DMS53 (cell line): Measurements from ENCODE around the gene NLGN4Y.

Source experiments
- DNase-seq: peaks from one replicate; lab custom pipeline; 2025; lab: John Stamatoyannopoulos, UW

Gene NLGN4Y

DNA sequence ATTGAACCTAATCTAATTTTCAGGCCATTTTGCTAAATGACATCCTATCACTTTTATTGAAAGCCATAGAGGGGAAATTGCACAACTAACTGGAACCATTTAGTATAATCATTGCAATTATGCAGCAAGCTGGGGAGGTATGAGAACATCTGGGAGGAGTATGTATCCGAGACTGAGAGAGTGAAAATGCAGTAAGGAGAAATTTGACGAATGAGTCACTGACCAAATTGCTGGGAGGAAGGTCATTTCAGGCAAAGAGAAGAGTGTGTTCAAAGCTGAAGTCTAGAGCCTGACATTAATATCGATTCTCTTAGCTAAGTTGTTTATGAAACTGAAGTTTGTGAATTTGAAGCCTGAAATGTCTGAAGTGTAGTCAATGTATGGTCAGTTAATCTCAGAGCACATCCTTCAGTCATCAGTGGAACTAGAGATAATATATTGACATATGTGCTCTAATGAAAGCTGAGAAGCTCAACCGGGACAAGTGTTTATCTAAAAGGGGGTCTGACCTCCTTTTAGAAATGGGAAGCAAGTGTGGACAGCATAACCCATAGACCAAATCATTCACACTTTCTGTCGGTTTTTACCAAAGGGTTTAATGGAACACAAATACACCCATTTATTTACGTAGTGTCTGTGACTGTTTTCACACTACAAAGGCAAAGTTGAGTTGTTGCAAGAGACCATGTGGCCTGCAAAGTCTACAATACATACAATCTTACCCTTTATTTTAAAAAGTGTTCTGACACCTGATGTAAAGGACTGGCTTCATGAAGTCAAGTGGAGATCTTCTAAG, 120.0 kb downstream of the NLGN4Y start:
- DNase-seq, result no peak

DNA sequence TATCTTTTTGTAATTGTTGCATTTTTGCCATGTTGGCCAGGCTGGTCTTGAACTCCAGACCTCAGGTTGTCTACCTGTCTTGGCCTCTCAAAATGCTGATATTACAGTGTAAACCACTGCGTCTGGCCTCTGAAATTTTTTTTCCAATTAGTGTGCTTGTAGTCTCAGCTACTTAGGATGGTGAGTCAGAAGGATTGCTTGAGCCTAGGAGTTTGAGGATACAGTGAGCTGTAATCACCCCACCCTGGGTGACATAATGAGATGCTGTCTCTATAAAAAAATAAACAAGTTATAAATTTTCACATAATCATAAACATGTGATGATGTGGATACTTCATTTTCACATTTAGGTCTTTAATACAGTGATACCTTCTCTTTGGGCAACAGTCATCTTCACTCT, 154.9 kb downstream of the NLGN4Y start:
- no peak for DNase-seq

DNA sequence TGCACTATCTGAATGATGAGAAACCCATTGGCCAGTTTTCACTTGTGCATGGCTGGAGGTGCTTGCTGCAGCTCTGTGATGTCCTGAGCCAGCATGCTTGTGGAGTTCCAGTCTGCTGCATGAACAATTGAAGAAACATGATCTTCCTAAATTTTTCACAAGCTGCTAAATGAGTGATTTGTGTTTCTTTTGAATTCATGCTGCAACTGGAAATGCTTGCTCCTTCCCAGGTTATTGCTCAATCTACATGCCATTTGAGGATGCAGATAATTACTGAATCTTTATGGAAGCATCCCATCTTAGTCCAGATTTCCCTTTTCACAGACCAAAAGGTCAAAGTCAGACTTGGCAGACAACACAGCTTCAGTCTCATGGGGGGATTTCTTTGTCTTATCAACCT, 170.2 kb downstream of the NLGN4Y start:
- DNase-seq, result no peak

GRCh38 chrY:14708158-14708557, 183.8 kb downstream of the NLGN4Y start:
- no peak for DNase-seq

GRCh38 chrY:14741596-14741995, 217.3 kb downstream of the NLGN4Y start:
- no peak for DNase-seq

- DNase-seq, result no peak
Observed at GRCh38 chrY:14748329-14748728, 224.0 kb downstream of the NLGN4Y start.

- no peak for DNase-seq
Observed at GRCh38 chrY:14755571-14755970, 231.2 kb downstream of the NLGN4Y start.

DNA sequence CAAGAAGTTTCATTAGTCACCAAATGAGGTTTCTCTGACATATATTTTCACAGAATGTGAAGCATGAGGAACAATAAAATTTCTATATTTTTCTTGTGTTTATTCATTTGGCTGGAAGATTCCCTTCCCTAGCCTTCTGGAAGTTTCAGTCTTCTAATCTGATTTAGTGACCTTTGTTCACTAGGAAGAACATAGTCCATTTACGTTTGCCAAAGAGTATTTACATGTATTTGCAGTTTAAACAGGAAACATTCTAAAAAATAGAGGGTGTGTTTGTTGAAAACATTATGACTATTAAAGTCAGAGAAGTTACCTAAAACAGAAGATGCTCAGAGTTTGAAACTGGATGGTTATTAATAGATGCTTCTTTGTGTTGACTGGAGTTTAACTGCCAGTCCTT, 238.6 kb downstream of the NLGN4Y start:
- no peak for DNase-seq

DNA sequence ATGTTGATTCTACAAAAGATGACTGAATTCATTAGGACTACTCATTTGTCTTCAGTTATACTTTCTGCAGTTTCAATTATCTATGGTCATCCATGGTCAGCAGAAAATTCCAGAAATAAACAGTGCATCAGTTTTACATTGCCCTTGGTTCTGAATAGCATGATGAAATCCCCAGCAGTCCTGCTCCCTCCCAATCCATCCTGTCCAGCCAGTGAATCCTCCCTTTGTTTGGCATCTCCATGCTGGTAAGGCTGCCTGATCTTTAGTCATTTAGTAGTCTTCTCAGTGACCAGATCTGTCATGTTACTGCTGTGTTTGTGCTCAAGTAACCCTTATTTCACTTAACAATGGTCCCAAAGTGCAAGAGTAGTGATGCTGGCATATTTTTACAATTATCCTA, 239.3 kb downstream of the NLGN4Y start:
- no peak for DNase-seq

DNA sequence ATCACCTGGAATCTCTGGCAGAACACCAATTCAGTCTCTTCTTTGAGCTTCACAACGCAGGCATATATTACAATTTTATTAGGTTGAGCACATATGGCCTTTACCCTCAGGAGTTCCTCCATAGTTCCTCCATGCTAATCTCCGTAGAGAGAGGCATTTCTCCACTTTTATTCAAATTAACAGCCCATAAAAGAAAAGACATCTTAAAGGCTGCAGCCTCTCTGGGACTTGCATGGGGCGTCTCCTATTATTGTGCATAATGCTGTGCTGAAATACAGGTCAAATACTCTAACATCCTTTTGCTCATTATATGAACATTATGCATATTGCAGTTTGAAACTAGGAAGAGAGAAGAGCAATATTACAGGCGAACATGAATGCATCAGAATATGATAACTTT, 253.9 kb downstream of the NLGN4Y start:
- no peak for DNase-seq

DNA sequence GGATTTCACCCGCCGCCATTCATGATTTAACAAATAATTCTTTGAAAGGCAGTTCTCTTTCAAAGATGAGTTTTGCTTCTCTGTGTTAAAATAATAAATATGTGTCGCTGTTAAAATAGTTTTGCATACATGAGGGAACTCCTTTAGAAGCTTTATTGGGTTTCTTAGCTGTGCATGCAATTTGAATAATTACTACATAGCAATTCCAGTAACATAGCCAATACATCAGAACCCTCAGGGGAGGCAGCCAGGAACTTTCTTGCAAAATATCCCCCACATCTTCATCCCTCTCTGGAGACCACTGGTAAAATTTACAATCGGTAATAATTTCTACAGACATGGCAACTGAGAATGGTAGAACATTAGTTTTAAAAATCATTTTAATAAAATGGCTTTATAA, 268.8 kb downstream of the NLGN4Y start:
- DNase-seq, result no peak

GRCh38 chrY:14793674-14794073, 269.3 kb downstream of the NLGN4Y start:
- no peak for DNase-seq

- no peak for DNase-seq
Observed at GRCh38 chrY:14798010-14798409, 273.7 kb downstream of the NLGN4Y start.

DNA sequence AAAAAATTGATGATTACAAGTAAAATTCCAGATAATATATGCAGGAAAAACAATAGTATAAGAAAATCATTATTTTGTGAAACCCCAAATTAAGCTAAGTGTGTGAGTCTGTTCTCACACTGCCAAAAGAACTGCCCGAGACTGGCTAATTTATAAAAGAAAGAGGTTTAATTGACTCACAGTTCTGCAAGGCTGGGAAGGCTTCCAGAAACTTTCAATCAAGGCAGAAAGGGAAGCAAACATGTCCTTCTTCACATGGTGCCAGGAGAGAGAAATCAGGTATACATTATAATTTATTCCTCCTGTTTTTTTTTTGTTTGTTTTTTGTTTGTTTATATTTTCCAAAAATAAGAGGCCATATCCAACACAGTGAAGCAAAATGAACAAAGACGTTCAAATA, 276.8 kb downstream of the NLGN4Y start:
- no peak for DNase-seq

DNA sequence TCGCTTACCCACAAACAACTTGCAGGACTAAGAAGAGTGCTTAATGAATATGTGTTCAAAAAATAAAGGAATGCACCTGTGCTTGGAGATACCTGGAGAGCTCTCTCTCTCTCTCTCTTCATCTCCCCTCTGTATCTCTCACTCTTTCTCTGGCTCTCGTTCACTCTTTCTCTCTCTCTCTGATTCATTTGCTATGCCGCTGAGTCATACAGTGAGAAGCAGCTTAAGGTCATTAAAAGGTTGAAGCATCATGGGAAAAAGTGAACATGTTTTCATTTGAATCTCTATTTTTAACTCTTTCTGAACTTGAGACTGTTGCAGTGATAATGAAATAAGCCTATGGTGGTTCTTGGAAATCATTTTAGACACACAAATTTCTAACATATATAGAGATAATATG, 277.8 kb downstream of the NLGN4Y start:
- DNase-seq, result no peak

- DNase-seq, result no peak
Observed at GRCh38 chrY:14804041-14804440, 279.7 kb downstream of the NLGN4Y start.

DNA sequence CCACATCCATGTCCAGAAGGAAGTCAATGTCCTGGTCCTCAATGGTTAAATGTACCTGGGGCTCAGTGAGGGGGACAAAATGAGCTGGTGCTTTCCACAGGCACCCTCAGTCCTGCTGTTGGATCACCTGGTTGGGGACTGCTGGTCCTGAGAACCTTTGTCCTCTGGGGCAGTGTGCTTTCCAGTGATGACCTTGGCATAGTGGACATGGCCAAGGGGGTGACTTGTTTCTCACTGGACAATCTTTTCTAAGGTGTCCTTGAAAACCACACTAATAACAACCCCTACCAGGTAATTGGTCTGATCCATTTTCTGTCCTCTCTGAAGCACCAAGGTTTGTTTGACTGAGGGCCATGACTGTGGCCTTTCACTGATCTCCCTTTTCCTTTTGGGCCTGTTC, 294.1 kb downstream of the NLGN4Y start:
- no peak for DNase-seq

- no peak for DNase-seq
Observed at GRCh38 chrY:14822201-14822600, 297.9 kb downstream of the NLGN4Y start.

GRCh38 chrY:14822906-14823305, 298.6 kb downstream of the NLGN4Y start:
- DNase-seq, result no peak

- no peak for DNase-seq
Observed at GRCh38 chrY:14824583-14824982, 300.3 kb downstream of the NLGN4Y start.

GRCh38 chrY:14825728-14826127, 301.4 kb downstream of the NLGN4Y start:
- no peak for DNase-seq

DNA sequence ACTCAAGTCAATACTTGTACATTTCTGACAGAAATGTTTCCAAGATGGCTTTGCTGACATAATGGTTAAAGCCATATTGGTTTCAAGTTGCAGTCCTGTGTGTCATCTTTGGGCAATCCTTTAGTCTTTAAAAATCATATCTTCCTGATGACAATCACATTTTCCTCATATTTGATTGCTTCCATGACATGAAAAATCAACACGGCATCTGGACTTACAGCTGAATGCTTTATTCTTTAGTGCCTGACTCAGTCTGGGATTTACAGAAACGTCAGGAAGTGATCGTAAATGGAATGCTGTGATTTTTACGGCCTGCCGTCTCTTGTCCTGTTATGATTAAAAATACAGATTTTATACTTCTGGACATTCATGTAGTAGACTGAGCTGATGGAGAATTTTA, 304.2 kb downstream of the NLGN4Y start:
- DNase-seq, result no peak

GRCh38 chrY:14829366-14829885, 305.1 kb downstream of the NLGN4Y start:
- no peak for DNase-seq
